ENCODE results near the gene SPDYE5. TPM values are rescaled to one million over a fixed set of nuclear protein-coding genes. Genes with fewer than 3 reads are reported as not detected.

Gene SPDYE5
- total RNA-seq, 2 donors from 2014 or later = not detected

DNA sequence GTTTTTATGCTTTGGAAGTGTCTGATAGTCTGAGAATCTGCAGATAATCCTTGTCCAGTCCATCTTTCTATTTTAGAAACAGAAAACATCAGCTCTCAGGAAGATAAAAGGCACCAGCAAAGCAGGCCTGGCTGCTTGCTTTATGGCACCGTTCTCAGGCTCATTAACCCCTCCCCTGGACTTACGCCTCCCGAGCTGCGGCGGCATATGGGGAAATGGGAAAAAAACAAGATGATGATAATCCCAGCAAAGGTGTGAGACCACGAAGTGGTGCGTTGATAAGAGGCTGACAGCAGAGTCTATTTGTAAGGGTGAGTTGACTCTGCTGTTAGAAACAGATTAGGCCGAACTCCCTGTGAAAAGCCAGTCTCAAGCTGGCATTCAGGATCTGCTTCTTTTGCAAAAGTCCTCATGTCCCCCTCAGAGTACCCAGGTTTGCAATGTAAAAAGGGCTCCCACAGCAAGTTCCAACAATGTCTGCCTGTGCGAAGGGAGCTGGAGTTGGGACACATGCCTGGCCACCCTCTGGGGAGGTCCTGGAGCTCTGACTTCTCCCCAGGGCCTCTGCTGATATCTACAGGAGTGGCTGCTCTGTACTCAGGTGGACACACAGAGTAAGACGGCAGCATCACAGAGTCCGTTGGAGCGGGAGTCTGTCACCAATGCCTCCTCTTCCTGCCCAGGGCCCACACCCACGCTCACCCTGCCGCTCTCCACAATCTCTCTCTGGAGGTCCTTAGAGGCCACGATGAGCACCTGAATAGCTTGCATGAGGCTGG is 54.3 kb downstream of the SPDYE5 start:
- Histone ChIP-seq H3K4me3 (no peak overlapping the region), H3K9me3 (no peaks in the 10 kb centered on the region), H3K27me3 (replicated peaks; ENCODE audit: insufficient read depth) (no peaks in the 10 kb centered on the region), H3K27ac (no peak overlapping the region), H3K4me1 (ENCODE audit: control insufficient read depth in 1 of 2, low read depth in 2 of 2) (no peaks in the 10 kb centered on the region), H3K36me3 (peaks cover 56% of the 10 kb centered on the region)
- no peak for ATAC-seq (ENCODE audit: insufficient number of reproducible peaks, low FRiP score, low read depth)
- DNase-seq (ENCODE audit: low spot score) = no peak
- TF ChIP-seq, protein P1, sequence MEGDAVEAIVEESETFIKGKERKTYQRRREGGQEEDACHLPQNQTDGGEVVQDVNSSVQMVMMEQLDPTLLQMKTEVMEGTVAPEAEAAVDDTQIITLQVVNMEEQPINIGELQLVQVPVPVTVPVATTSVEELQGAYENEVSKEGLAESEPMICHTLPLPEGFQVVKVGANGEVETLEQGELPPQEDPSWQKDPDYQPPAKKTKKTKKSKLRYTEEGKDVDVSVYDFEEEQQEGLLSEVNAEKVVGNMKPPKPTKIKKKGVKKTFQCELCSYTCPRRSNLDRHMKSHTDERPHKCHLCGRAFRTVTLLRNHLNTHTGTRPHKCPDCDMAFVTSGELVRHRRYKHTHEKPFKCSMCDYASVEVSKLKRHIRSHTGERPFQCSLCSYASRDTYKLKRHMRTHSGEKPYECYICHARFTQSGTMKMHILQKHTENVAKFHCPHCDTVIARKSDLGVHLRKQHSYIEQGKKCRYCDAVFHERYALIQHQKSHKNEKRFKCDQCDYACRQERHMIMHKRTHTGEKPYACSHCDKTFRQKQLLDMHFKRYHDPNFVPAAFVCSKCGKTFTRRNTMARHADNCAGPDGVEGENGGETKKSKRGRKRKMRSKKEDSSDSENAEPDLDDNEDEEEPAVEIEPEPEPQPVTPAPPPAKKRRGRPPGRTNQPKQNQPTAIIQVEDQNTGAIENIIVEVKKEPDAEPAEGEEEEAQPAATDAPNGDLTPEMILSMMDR (IDR thresholded peaks at IDR 0.05) = no peak

Other genes starting within 250 kb of the SPDYE5 start
- gene TRIM73, start 96.7 kb upstream of the SPDYE5 start, total RNA-seq = 1 to 10 TPM; 2.2 to 2.5 TPM
- gene POM121C, start 6.0 kb upstream of the SPDYE5 start, total RNA-seq = 10 to 100 TPM; 31.3 to 55.4 TPM
- gene HIP1, start 246.6 kb downstream of the SPDYE5 start, total RNA-seq = 10 to 100 TPM; 42.9 to 48.2 TPM